Stomach (tissue), 4 donors: ENCODE results near the gene ANKRD39.

ENCODE experiments used
- EP300 ChIP-seq: sonication (generic); formaldehyde crosslinking; IDR thresholded peaks from one replicate; pipeline ENCODE4 v1.6.1; 2017; ENCODE audit warnings: antibody characterized with exemption
- POLR2A ChIP-seq, 4 donors: fragments of 450-650 bp; IDR thresholded peaks; one replicate each; pipeline ENCODE4 v1.6.1; 2016; ENCODE audit warnings: antibody characterized with exemption in 4 of 4, control low read depth in 2 of 4, mild to moderate bottlenecking in 1 of 4, moderate library complexity in 1 of 4
- POLR2AphosphoS5 ChIP-seq, 3 donors: sonication (generic); formaldehyde crosslinking; IDR thresholded peaks; one replicate each; pipeline ENCODE4 v1.6.1; 2016; ENCODE audit warnings: antibody characterized with exemption in 3 of 3
- TF ChIP-seq, protein P1 (sequence below), 7 experiments: fragments of 450-650 bp in 4 of 7; fragments of 200-600 bp in 3 of 7; sonication (generic) in 3 of 7; IDR thresholded peaks; one replicate each; pipeline ENCODE4 v1.5.1; 2016 to 2019; ENCODE audit warnings: antibody characterized with exemption in 7 of 7, control low read depth in 2 of 7, mild to moderate bottlenecking in 1 of 7

DNA sequence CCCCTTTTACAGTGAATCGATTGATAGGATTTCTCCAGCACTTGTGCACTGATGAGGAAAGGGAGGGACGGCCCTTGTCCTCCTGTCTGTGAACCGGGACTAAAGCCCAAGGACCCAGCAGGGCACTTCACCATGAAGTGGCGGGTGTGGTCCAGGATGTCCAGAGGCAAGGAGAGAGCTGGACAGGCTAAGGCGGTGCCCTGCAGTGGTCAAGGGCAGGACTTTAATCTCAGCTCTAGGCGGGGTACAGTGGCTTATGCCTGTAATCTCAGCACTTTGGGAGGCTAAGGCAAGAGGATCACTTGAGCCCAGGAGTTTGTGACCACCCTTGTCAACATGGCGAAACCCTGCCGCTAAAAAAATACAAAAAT lies 40.3 kb upstream of the ANKRD39 start:
- TF ChIP-seq, protein P1, sequence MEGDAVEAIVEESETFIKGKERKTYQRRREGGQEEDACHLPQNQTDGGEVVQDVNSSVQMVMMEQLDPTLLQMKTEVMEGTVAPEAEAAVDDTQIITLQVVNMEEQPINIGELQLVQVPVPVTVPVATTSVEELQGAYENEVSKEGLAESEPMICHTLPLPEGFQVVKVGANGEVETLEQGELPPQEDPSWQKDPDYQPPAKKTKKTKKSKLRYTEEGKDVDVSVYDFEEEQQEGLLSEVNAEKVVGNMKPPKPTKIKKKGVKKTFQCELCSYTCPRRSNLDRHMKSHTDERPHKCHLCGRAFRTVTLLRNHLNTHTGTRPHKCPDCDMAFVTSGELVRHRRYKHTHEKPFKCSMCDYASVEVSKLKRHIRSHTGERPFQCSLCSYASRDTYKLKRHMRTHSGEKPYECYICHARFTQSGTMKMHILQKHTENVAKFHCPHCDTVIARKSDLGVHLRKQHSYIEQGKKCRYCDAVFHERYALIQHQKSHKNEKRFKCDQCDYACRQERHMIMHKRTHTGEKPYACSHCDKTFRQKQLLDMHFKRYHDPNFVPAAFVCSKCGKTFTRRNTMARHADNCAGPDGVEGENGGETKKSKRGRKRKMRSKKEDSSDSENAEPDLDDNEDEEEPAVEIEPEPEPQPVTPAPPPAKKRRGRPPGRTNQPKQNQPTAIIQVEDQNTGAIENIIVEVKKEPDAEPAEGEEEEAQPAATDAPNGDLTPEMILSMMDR (IDR thresholded peaks at IDR 0.05): no peak
- TF ChIP-seq POLR2A (IDR thresholded peaks at IDR 0.05): no peak
- no peak for TF ChIP-seq POLR2AphosphoS5 (IDR thresholded peaks at IDR 0.05)
- no peak for TF ChIP-seq EP300
